Colonic mucosa (tissue), 4 donors: ENCODE data around the gene FOLR1. TPM values are rescaled to one million over a fixed set of nuclear protein-coding genes. Genes with fewer than 3 reads are reported as not detected.
"Not testable (repeated sequence)": the region's sequence is repeated elsewhere in the genome, so short reads cannot be mapped to it uniquely, and the experiment has no call there.

ENCODE experiments used
- DNase-seq: peaks from one replicate; pipeline ENCODE4 v3.0.0-alpha.2; 2020
- H3K27ac ChIP-seq: fragments of 200-600 bp; one replicate; pipeline ENCODE4 v1.8.0; 2021
- H3K27me3 ChIP-seq: fragments of 200-600 bp; one replicate; pipeline ENCODE4 v1.8.0; 2021
- H3K36me3 ChIP-seq: fragments of 200-600 bp; one replicate; pipeline ENCODE4 v1.8.0; 2021
- H3K4me1 ChIP-seq: fragments of 200-600 bp; one replicate; pipeline ENCODE4 v1.8.0; 2021; ENCODE audit warnings: mild to moderate bottlenecking
- H3K4me3 ChIP-seq: fragments of 200-600 bp; one replicate; pipeline ENCODE4 v1.8.0; 2021
- H3K9ac ChIP-seq, 2 donors: one replicate each; pipeline ENCODE4 v1.7.0; 2013; ENCODE audit warnings: control low read depth in 2 of 2, low read depth in 2 of 2, low read length in 2 of 2
- H3K9me3 ChIP-seq: fragments of 200-600 bp; one replicate; pipeline ENCODE4 v1.8.0; 2021
- CTCF ChIP-seq: fragments of 200-600 bp; IDR thresholded peaks from one replicate; pipeline ENCODE4 v1.8.0; 2022; ENCODE audit warnings: antibody characterized with exemption, mild to moderate bottlenecking
- intact Hi-C: fragments of 100-400 bp; cut with DNase I; formaldehyde crosslinking; loops from one replicate; pipeline ENCODE4 v1.14.1; 2022
- total RNA-seq, 2 donors: library from RNA; stranded (reverse); fragmentation: NEBNext Ultra II Directional in 1 of 2; extraction: Animal tissue kit (Norgen Biotek cat#: 25700) in 1 of 2; gene quantifications; one replicate each; pipeline ENCODE4 v1.2.1, GENCODE V29; 2021
- donor health status: healthy.
- donor health status: DM: no; HTN: no; CAD: no.
- donor health status: DM: no; HTN: no; CAD: no.

The FOLR1 gene
- total RNA-seq, 2 donors from 2014 or later, result 0.59 TPM; not detected in 1

GRCh38 chr11:72154816-72155215 lies 37.1 kb upstream of the FOLR1 start:
- Histone ChIP-seq H3K9ac (no peak overlapping the region), H3K4me1 (no peaks in the 10 kb centered on the region), H3K27me3 (no peaks in the 10 kb centered on the region), H3K9me3 (no peaks in the 10 kb centered on the region), H3K27ac (no peak overlapping the region), H3K36me3 (no peaks in the 10 kb centered on the region), H3K4me3 (no peak overlapping the region)
- intact Hi-C loops, result no loop called here
- no peak for TF ChIP-seq CTCF
- DNase-seq, result no peak

- Histone ChIP-seq H3K9me3 (no peaks in the 10 kb centered on the region), H3K4me3 (no peak overlapping the region), H3K9ac (no peak overlapping the region), H3K4me1 (no peaks in the 10 kb centered on the region), H3K27ac (no peak overlapping the region), H3K36me3 (no peaks in the 10 kb centered on the region), H3K27me3 (no peaks in the 10 kb centered on the region)
- intact Hi-C loops, result no loop called here
- DNase-seq, result no peak
- no peak for TF ChIP-seq CTCF
Observed at GRCh38 chr11:72155751-72156150, 36.2 kb upstream of the FOLR1 start.

GRCh38 chr11:72157131-72157530 lies 34.8 kb upstream of the FOLR1 start:
- no peak overlapping the region for H3K4me3 ChIP-seq
- no peaks in the 10 kb centered on the region for H3K4me1 ChIP-seq
- intact Hi-C loops, result no loop called here
- H3K36me3 ChIP-seq, result no peaks in the 10 kb centered on the region
- H3K27me3 ChIP-seq, result no peaks in the 10 kb centered on the region
- H3K27ac ChIP-seq, result no peak overlapping the region
- no peak overlapping the region for H3K9ac ChIP-seq
- no peak for DNase-seq
- H3K9me3 ChIP-seq, result no peaks in the 10 kb centered on the region
- no peak for TF ChIP-seq CTCF

GRCh38 chr11:72160319-72160718 lies 31.6 kb upstream of the FOLR1 start:
- Histone ChIP-seq H3K36me3 (no peaks in the 10 kb centered on the region), H3K4me3 (no peak overlapping the region), H3K9ac (no peak overlapping the region), H3K27me3 (no peaks in the 10 kb centered on the region), H3K27ac (no peak overlapping the region), H3K4me1 (no peaks in the 10 kb centered on the region), H3K9me3 (no peaks in the 10 kb centered on the region)
- intact Hi-C loops, result no loop called here
- TF ChIP-seq CTCF, result no peak
- DNase-seq, result no peak

GRCh38 chr11:72162891-72163492 lies 28.9 kb upstream of the FOLR1 start:
- no peak overlapping the region for H3K9ac ChIP-seq
- no peak for TF ChIP-seq CTCF
- H3K36me3 ChIP-seq, result no peaks in the 10 kb centered on the region
- DNase-seq, result no peak
- no peak overlapping the region for H3K27ac ChIP-seq
- no peaks in the 10 kb centered on the region for H3K27me3 ChIP-seq
- intact Hi-C loops, result no loop called here
- H3K4me1 ChIP-seq, result no peaks in the 10 kb centered on the region
- H3K9me3 ChIP-seq, result no peaks in the 10 kb centered on the region
- no peak overlapping the region for H3K4me3 ChIP-seq

- H3K4me1 ChIP-seq, H3K4me3 ChIP-seq, H3K9me3 ChIP-seq, H3K27me3 ChIP-seq, intact Hi-C loops, H3K9ac ChIP-seq, H3K36me3 ChIP-seq, DNase-seq, H3K27ac ChIP-seq: not testable (repeated sequence)
Observed at GRCh38 chr11:72164187-72164586, 27.8 kb upstream of the FOLR1 start.

- H3K36me3 ChIP-seq, H3K27me3 ChIP-seq, H3K9me3 ChIP-seq, intact Hi-C loops, H3K4me1 ChIP-seq, H3K4me3 ChIP-seq, H3K9ac ChIP-seq: not testable (repeated sequence)
- peak overlapping the region; percentile 72 for H3K27ac ChIP-seq
- DNase-seq, result peak; percentile 26
Observed at GRCh38 chr11:72169046-72169555, 22.8 kb upstream of the FOLR1 start.

- H3K9me3 ChIP-seq, H3K4me3 ChIP-seq, H3K36me3 ChIP-seq, H3K27me3 ChIP-seq, H3K9ac ChIP-seq, intact Hi-C loops, H3K4me1 ChIP-seq: not testable (repeated sequence)
- peak; percentile 25 for DNase-seq
- peak overlapping the region; percentile 72 for H3K27ac ChIP-seq
Observed at GRCh38 chr11:72169754-72170153, 22.2 kb upstream of the FOLR1 start.

GRCh38 chr11:72172043-72172442 lies 19.9 kb upstream of the FOLR1 start:
- H3K27ac ChIP-seq, DNase-seq, H3K4me1 ChIP-seq, intact Hi-C loops, H3K27me3 ChIP-seq, H3K36me3 ChIP-seq, H3K4me3 ChIP-seq, H3K9ac ChIP-seq, H3K9me3 ChIP-seq: not testable (repeated sequence)
